ENCODE results near the gene TPCN2.

DNA sequence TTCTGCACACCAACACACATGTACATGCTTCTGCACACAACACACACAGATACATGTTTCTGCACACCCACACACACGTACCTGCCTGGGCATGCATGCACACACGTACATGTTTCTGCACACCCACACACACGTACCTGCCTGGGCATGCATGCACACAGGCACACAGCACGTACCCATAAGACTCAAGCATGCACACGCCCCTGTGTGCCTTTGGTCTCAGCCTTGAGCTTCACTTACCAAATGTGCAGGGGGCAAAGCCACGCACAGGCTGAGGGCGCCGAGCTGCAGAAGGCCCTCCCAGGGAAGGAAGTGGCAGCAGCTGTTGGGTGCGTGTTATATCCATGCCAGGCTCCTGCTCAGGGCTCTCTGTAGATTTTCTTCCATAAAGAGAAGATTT is 72.3 kb downstream of the TPCN2 start:
- TF ChIP-seq, protein P1, sequence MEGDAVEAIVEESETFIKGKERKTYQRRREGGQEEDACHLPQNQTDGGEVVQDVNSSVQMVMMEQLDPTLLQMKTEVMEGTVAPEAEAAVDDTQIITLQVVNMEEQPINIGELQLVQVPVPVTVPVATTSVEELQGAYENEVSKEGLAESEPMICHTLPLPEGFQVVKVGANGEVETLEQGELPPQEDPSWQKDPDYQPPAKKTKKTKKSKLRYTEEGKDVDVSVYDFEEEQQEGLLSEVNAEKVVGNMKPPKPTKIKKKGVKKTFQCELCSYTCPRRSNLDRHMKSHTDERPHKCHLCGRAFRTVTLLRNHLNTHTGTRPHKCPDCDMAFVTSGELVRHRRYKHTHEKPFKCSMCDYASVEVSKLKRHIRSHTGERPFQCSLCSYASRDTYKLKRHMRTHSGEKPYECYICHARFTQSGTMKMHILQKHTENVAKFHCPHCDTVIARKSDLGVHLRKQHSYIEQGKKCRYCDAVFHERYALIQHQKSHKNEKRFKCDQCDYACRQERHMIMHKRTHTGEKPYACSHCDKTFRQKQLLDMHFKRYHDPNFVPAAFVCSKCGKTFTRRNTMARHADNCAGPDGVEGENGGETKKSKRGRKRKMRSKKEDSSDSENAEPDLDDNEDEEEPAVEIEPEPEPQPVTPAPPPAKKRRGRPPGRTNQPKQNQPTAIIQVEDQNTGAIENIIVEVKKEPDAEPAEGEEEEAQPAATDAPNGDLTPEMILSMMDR (IDR thresholded peaks at IDR 0.05; ENCODE audit: insufficient read depth, low read length, poor library complexity, severe bottlenecking), result no peak
- no peak for TF ChIP-seq EZH2phosphoT487 (conservative IDR thresholded peaks at IDR 0.05; ENCODE audit: low read length)

Data from SU-DHL-6 (cell line).